CMK (cell line): ENCODE data around the gene SLC5A6.

Source experiments
- DNase-seq: peaks from one replicate; pipeline ENCODE4 v3.0.0-alpha.2; 2010; ENCODE audit warnings: low read depth

Gene SLC5A6

GRCh38 chr2:27236626-27237025 is 24.6 kb upstream of the SLC5A6 start:
- no peak for DNase-seq

DNA sequence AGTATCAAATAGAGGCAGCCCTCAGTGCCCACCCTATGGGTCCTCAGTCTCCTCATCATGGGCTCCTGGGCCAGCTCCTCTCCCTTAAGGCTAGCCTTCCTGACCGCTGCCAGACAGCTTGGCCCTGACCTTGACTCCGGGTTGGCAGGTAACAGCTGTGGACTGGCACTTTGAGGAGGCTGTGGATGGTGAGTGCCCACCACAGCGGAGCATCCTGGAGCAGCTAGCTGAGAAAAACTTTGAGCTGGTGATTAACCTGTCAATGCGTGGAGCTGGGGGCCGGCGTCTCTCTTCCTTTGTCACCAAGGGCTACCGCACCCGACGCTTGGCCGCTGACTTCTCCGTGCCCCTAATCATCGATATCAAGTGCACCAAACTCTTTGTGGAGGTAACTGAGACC is 24.1 kb upstream of the SLC5A6 start:
- DNase-seq = no peak

- DNase-seq = no peak
Measured at GRCh38 chr2:27233341-27233740, 21.3 kb upstream of the SLC5A6 start.

- DNase-seq = no peak
Measured at GRCh38 chr2:27231921-27232320, 19.9 kb upstream of the SLC5A6 start.

DNA sequence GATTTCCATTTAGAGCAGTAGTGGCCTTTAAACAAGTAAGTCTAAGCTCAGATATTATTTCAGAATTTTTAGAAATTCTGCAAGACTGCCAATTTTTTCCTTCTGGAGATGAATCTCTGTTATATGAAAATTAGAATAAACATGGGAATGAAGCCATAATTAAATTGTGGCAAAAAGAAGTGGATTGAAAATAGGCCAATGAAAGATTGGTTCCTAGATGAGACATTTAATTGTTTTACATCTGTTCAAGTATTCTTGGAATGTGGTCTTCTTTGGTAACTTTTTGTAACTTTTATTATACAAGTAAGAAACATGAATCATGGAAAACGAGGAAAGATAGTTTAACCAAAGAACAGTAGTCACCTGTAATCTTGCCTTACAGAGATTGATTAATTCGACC is 15.4 kb upstream of the SLC5A6 start:
- DNase-seq = no peak

- no peak for DNase-seq
Measured at GRCh38 chr2:27225526-27225925, 13.5 kb upstream of the SLC5A6 start.

- no peak for DNase-seq
Measured at GRCh38 chr2:27223416-27223815, 11.3 kb upstream of the SLC5A6 start.

- no peak for DNase-seq
Measured at GRCh38 chr2:27222407-27222806, 10.3 kb upstream of the SLC5A6 start.

GRCh38 chr2:27221166-27221565 is 9.1 kb upstream of the SLC5A6 start:
- no peak for DNase-seq

- DNase-seq = no peak
Measured at GRCh38 chr2:27220091-27220490, 8.0 kb upstream of the SLC5A6 start.

DNA sequence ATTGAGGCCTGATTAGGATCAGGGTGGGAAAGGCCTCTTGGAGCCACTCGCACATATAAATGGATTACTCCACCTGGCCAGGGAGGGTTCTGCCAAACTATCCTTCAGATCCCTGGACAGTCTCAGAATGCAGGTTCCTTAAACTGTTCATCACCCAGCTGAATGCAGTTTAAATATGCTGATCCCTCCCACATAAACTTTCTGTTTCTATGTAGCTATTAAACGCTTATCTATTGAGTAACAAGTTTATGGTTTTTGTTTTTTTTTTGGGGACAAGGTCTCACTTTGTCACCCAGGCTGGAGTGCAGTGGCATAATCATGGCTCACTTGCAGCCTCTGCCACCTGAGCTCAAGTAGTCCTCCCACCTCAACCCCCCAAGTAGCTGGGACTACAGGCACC is 7.0 kb upstream of the SLC5A6 start:
- DNase-seq = no peak

GRCh38 chr2:27218614-27219013 is 6.5 kb upstream of the SLC5A6 start:
- no peak for DNase-seq

GRCh38 chr2:27217173-27218121 is 5.4 kb upstream of the SLC5A6 start, which contains the start of gene CAD:
TSS of gene CAD (plus strand) at chr2:27217369. CDS start at chr2:27217552, 183 bp downstream.
- peak; percentile 85 for DNase-seq

GRCh38 chr2:27216416-27217137 is 4.5 kb upstream of the SLC5A6 start:
- DNase-seq = no peak

DNA sequence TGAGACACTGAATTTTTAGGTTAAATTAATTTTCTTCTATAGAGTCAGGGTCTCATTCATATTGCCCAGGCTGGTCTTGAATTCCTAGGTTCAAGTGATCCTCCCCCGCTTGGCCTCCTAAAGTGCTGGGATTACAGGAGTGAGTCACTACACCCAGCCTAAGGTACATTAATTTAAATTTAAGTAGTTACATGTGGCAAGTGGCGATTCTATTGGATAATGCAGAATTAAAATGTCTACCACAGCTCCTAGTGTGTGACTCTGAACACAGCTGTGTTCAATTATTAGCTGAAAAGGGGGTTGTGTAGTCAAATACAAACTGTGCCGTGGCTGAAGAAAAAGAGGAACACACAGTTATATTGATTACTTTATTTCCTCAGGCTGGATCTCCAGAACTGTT is 2.9 kb upstream of the SLC5A6 start:
- DNase-seq = no peak

- DNase-seq = no peak
Measured at GRCh38 chr2:27212626-27213471, 781 bp upstream of the SLC5A6 start.

GRCh38 chr2:27211241-27211942 is 676 bp downstream of the SLC5A6 start:
- DNase-seq = peak; percentile 74

DNA sequence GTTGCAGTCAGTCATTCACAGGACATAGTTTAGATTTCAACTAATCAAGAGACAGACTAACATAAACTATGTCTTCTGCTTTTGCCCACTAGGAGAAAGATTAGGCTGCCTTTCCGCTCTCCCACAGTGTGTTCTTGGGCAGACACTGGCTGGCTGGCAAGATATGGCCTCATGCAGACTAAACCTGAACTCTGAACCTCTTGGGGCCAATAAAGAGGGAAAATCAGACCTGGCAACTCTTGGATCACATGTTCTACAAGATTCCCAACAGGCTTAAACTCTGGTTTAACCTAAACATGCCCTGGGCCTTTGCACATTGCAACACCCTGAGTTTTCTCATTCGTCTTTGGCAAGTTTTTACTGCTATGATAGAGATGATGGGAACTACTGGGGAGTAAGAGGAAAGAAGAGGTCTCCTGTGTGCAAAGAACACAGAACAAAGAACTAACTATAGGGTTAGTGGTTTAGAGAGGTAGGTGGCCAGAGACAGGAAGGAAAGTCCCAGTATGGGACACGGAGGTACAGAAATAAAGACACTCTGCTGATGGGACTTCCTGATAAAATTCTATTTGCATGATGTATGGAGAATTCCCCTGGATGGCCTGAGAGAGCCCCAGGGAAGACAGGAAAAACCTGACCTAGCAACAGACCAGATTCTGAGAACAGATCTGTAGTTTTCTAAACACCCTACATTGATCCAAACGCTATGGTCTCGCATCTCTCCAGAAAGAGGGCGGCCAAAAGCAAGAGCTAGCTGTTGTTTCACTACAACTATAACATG is 2.3 kb downstream of the SLC5A6 start:
- DNase-seq = no peak

- DNase-seq = no peak
Measured at GRCh38 chr2:27208486-27209050, 3.5 kb downstream of the SLC5A6 start.

DNA sequence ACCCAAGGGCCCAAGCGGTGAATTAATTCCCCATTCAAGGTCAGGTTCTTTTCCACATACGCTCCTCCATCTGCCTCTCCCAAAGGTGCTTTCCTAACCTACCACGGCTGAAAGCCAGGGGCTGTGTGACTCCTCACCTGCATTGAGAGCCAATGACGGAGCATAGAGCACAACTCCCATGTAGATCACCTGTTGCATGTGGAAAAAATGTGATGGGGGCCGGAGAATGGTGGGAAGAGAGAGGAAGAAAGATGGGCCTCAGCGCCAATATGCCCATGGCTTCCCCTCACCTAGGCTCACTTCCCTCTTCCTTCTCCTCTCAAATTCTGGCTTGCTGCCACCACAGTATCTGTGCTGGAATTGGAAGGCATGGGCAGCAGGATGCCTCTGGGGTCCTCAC is 5.7 kb downstream of the SLC5A6 start:
- no peak for DNase-seq
